K562 (cell line): ENCODE results near the gene S100A10. TPM values are rescaled to one million over a fixed set of nuclear protein-coding genes. Genes with fewer than 3 reads are reported as not detected.
A peak's percentile ranks its signal among the peaks of the same experiment; 100 is the strongest.

ENCODE experiments used
- ADNP ChIP-seq: fragments of 200-800 bp; sonication (Bioruptor generic); IDR thresholded peaks from 2 replicates; pipeline ENCODE4 v1.6.1; 2016; ENCODE audit warnings: missing genetic modification characterization, missing compliant biosample characterization
- CBFA2T3 ChIP-seq: fragments of 450-650 bp; IDR thresholded peaks from 2 replicates; pipeline ENCODE4 v1.6.1; 2017
- CEBPG ChIP-seq, 3 experiments: fragments of 200-800 bp in 1 of 3; sonication (Bioruptor generic) in 1 of 3; sonication (generic) in 1 of 3; formaldehyde crosslinking in 1 of 3; IDR thresholded peaks in 2 of 3; conservative IDR thresholded peaks in 1 of 3; 2 replicates each; pipeline versions ENCODE4 v1.6.1 to v1.8.0; 2016 to 2022; ENCODE audit warnings: missing compliant biosample characterization in 2 of 3, missing genetic modification characterization in 2 of 3, mild to moderate bottlenecking in 1 of 3, missing genetic modification reagents in 1 of 3
- DMBX1 ChIP-seq: fragments of 250-450 bp; sonication (Bioruptor Pico); IDR thresholded peaks from 2 replicates; pipeline ENCODE4 v1.8.0; 2022; ENCODE audit warnings: inconsistent platforms, mild to moderate bottlenecking, moderate library complexity, borderline replicate concordance
- E2F8 ChIP-seq: fragments of 450-650 bp; IDR thresholded peaks from 2 replicates; pipeline ENCODE4 v1.7.1; 2018; ENCODE audit warnings: mild to moderate bottlenecking, low read depth; ENCODE audit not compliant: partially characterized antibody
- EGR1 ChIP-seq: fragments of 450-650 bp; conservative IDR thresholded peaks from 2 replicates; pipeline ENCODE4 v1.6.1; 2017; ENCODE audit warnings: mild to moderate bottlenecking
- FOXM1 ChIP-seq, 2 experiments: fragments of 450-650 bp in 1 of 2; sonication (generic) in 1 of 2; formaldehyde crosslinking in 1 of 2; IDR thresholded peaks; 2 replicates each; pipeline versions ENCODE4 v1.6.1 to v1.9.0; 2017 to 2022; ENCODE audit warnings: low read depth in 2 of 2, mild to moderate bottlenecking in 2 of 2, missing genetic modification reagents in 1 of 2, moderate library complexity in 1 of 2
- GTF2E2 ChIP-seq: fragments of 200-800 bp; sonication (Bioruptor generic); IDR thresholded peaks from 2 replicates; pipeline ENCODE4 v1.6.1; 2016; ENCODE audit warnings: missing genetic modification characterization, missing compliant biosample characterization
- HDAC2 ChIP-seq: fragments of 450-650 bp; IDR thresholded peaks from 2 replicates; pipeline ENCODE4 v1.6.1; 2016; ENCODE audit warnings: mild to moderate bottlenecking
- KDM1A ChIP-seq, 2 experiments: fragments of 450-650 bp; IDR thresholded peaks; 2 replicates each; pipeline ENCODE4 v1.6.1; 2016; ENCODE audit warnings: mild to moderate bottlenecking in 2 of 2
- KHSRP ChIP-seq: fragments of 450-650 bp; IDR thresholded peaks from 2 replicates; pipeline ENCODE4 v1.6.1; 2017
- MAFG ChIP-seq: fragments of 450-650 bp; conservative IDR thresholded peaks from 2 replicates; pipeline ENCODE4 v1.6.1; 2016; ENCODE audit warnings: missing genetic modification characterization, missing compliant biosample characterization
- MED1 ChIP-seq: sonication (generic); formaldehyde crosslinking; IDR thresholded peaks from 2 replicates; pipeline ENCODE4 v1.8.1; 2023; ENCODE audit warnings: missing genetic modification reagents, borderline replicate concordance
- MXD1 ChIP-seq: fragments of 250-450 bp; sonication (Bioruptor Pico); IDR thresholded peaks from 2 replicates; pipeline ENCODE4 v1.8.0; 2021; ENCODE audit warnings: borderline replicate concordance, mild to moderate bottlenecking, moderate library complexity; ENCODE audit not compliant: poor library complexity, severe bottlenecking
- NCOA1 ChIP-seq: fragments of 450-650 bp; IDR thresholded peaks from 2 replicates; pipeline ENCODE4 v1.6.1; 2016; ENCODE audit warnings: low read depth
- NCOA2 ChIP-seq, 2 experiments: fragments of 450-650 bp; IDR thresholded peaks; 2 replicates each; pipeline ENCODE4 v1.6.1; 2018; ENCODE audit warnings: mild to moderate bottlenecking in 2 of 2, moderate library complexity in 1 of 2; ENCODE audit not compliant: partially characterized antibody in 2 of 2
- PCBP2 ChIP-seq: fragments of 200-400 bp; formaldehyde crosslinking; IDR thresholded peaks from 2 replicates; pipeline ENCODE4 v1.6.1; 2018; ENCODE audit warnings: low read length, low read depth, mild to moderate bottlenecking, moderate library complexity; ENCODE audit not compliant: poor library complexity, severe bottlenecking
- PHF20 ChIP-seq: fragments of 450-650 bp; IDR thresholded peaks from 2 replicates; pipeline ENCODE4 v1.6.1; 2018; ENCODE audit not compliant: partially characterized antibody
- PHTF2 ChIP-seq: fragments of 250-450 bp; sonication (Bioruptor Pico); IDR thresholded peaks from 2 replicates; pipeline ENCODE4 v1.5.0; 2021; ENCODE audit warnings: mild to moderate bottlenecking
- POLR2B ChIP-seq: fragments of 450-650 bp; IDR thresholded peaks from 2 replicates; pipeline ENCODE4 v1.6.1; 2018; ENCODE audit warnings: low read depth; ENCODE audit not compliant: partially characterized antibody
- RCOR1 ChIP-seq, 2 experiments: IDR thresholded peaks; 2 replicates each; pipeline ENCODE4 v1.6.1; 2012; ENCODE audit warnings: low read depth in 2 of 2, low read length in 2 of 2, borderline replicate concordance in 1 of 2, improper control_type of control experiment in 1 of 2
- SIN3B ChIP-seq: fragments of 450-650 bp; IDR thresholded peaks from 2 replicates; pipeline ENCODE4 v1.6.1; 2017; ENCODE audit warnings: low read depth, mild to moderate bottlenecking, moderate library complexity
- SMARCB1 ChIP-seq: IDR thresholded peaks from 2 replicates; pipeline ENCODE4 v1.6.1; 2011; ENCODE audit warnings: improper control_type of control experiment, low read depth; ENCODE audit not compliant: insufficient read length
- TAF9B ChIP-seq: fragments of 450-650 bp; IDR thresholded peaks from 2 replicates; pipeline ENCODE4 v1.6.1; 2018; ENCODE audit warnings: mild to moderate bottlenecking; ENCODE audit not compliant: partially characterized antibody
- ZNF316 ChIP-seq: fragments of 450-650 bp; IDR thresholded peaks from 2 replicates; pipeline ENCODE4 v1.6.1; 2016
- ZNF668 ChIP-seq: fragments of 250-450 bp; sonication (Bioruptor Pico); IDR thresholded peaks from 2 replicates; pipeline ENCODE4 v1.8.0; 2022; ENCODE audit warnings: mild to moderate bottlenecking, inconsistent platforms
- ZNF79 ChIP-seq: fragments of 250-450 bp; sonication (Bioruptor Pico); IDR thresholded peaks from 2 replicates; pipeline ENCODE4 v1.4.0; 2020; ENCODE audit warnings: low read depth, mild to moderate bottlenecking, moderate library complexity
- polyA plus RNA-seq, 8 experiments: library from polyadenylated mRNA; depleted of rRNA in 4 of 8; stranded (reverse) in 5 of 8; unstranded in 3 of 8; fragments of >200 nt; fragmentation: Nextera tagmentation in 2 of 8; fragmentation: Illumina TruSeq in 1 of 8; extraction: Ambion mirVana in 2 of 8; extraction: Trizol in 1 of 8; gene quantifications; 2 replicates each; pipeline versions ENCODE4 v1.2.1 to v1.2.3, GENCODE V29; 2011 to 2014; ENCODE audit warnings: inconsistent platforms in 1 of 8, missing spikeins in 1 of 8
- total RNA-seq, 7 experiments: library from RNA; depleted of rRNA in 6 of 7; stranded (reverse); fragments of >200 nt in 6 of 7; fragmentation: Illumina TruSeq in 2 of 7; extraction: Trizol in 2 of 7; gene quantifications; 2 replicates each; pipeline versions ENCODE4 v1.2.1 to v1.2.3, GENCODE V29; 2011 to 2021; ENCODE audit warnings: low replicate concordance in 1 of 7

Gene S100A10
- total and polyA plus RNA-seq, 9 of the 15 experiments (the other 6 are each of a cell fraction or from before 2014, with no cell fraction given): 0.32 to 1.6 (median 0.50) TPM; not detected in 3

- TF ChIP-seq RCOR1 (IDR thresholded peaks at IDR 0.05; ENCODE audit: borderline replicate concordance in 1 of 2, low read depth in 2 of 2, low read length in 2 of 2): peak; percentile 75 to 92; a peak in 3 of 4 replicates
- TF ChIP-seq SMARCB1: peak; percentile 63
- TF ChIP-seq ADNP (tag): peak; percentile 95
- TF ChIP-seq MAFG: peak; percentile 31; the same call in 1 of the 2 replicates
- peak; percentile 73 for TF ChIP-seq FOXM1 (IDR thresholded peaks at IDR 0.05; ENCODE audit: low read depth)
- TF ChIP-seq FOXM1 (CRISPR knock-in tag; IDR thresholded peaks at IDR 0.05; ENCODE audit: low read depth): no peak
- TF ChIP-seq DMBX1 (CRISPR knock-in tag): 0 out of 2 replicates have a peak, but pooled peaks have one; percentile 30
- peak; percentile 87 to 94 for TF ChIP-seq KDM1A (IDR thresholded peaks at IDR 0.05)
- peak; percentile 39 for TF ChIP-seq PHF20
- TF ChIP-seq CBFA2T3: peak; percentile 95
- TF ChIP-seq ZNF316: no peak
- TF ChIP-seq NCOA1: peak; percentile 44; the same call in 1 of the 2 replicates
- 0 out of 2 replicates have a peak, but pooled peaks have one; percentile 16 for TF ChIP-seq ZNF668
- TF ChIP-seq E2F8: no peak
- peak; percentile 75; the same call in 1 of the 2 replicates for TF ChIP-seq HDAC2
- TF ChIP-seq SIN3B: no peak
- TF ChIP-seq PHTF2 (CRISPR knock-in tag): no peak
- TF ChIP-seq TAF9B: peak; percentile 7
- TF ChIP-seq POLR2B: no peak
- peak in 1 of 2 experiments; percentile 11 for TF ChIP-seq NCOA2 (IDR thresholded peaks at IDR 0.05; ENCODE audit: partially characterized antibody in 2 of 2)
- TF ChIP-seq ZNF79: no peak
- no peak for TF ChIP-seq MXD1
- no peak for TF ChIP-seq KHSRP
- no peak for TF ChIP-seq PCBP2
- TF ChIP-seq GTF2E2 (tag): no peak
- TF ChIP-seq EGR1: no peak
- no peak for TF ChIP-seq MED1 (CRISPR knock-in tag)
- no peak for TF ChIP-seq CEBPG (CRISPR knock-in tag; IDR thresholded peaks at IDR 0.05)
- no peak for TF ChIP-seq CEBPG (tag; conservative IDR thresholded peaks at IDR 0.05 in 1 of 2, IDR thresholded peaks at IDR 0.05 in 1 of 2)
Measured at GRCh38 chr1:151976015-151976343, 17.7 kb downstream of the S100A10 start (continued).
